ENCODE measurements around the gene CUL1. TPM values are rescaled to one million over a fixed set of nuclear protein-coding genes. Genes with fewer than 3 reads are reported as not detected.

Gene CUL1
- polyA plus RNA-seq, 1 donor from 2014 or later = 77.5 TPM

DNA sequence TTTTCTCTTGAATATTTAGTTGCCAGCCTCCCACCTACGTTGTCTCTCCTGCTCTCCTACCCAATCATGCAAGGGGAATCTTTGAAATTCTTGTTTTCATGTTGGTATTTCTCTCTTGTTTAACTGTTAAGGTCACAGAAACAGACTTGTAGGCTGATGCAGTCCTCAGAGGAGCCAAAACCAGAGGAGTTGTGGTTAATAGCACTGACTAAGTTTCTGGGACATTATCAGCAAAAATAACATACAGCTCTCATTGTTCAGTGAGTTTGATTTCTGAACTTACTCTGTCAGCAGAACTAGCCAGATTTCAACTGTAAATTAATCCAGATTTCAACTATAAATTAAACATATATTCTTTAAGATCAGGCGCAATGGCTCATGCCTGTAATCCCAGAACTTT lies 11.1 kb upstream of the CUL1 start:
- Histone ChIP-seq H3K9ac (ENCODE audit: low read length) (no peak overlapping the region), H3K4me2 (ENCODE audit: low read length) (no peak overlapping the region), H3K27ac (ENCODE audit: low read length) (no peak overlapping the region), H3K9me2 (ENCODE audit: insufficient read depth, low read length) (no peaks in the 10 kb centered on the region), H3K79me2 (replicated peaks; ENCODE audit: insufficient read depth, low read length) (no peaks in the 10 kb centered on the region), H4K20me1 (ENCODE audit: insufficient read depth) (no peaks in the 10 kb centered on the region), H3K9me3 (ENCODE audit: low read length) (no peaks in the 10 kb centered on the region), H3K27me3 (ENCODE audit: insufficient read depth, low read depth, low read length) (no peaks in the 10 kb centered on the region), H2AFZ (ENCODE audit: low read depth, low read length) (no peak overlapping the region), H3F3A (ENCODE audit: insufficient read depth, low read length, poor library complexity, severe bottlenecking) (no peaks in the 10 kb centered on the region), H3K36me3 (ENCODE audit: insufficient read depth, low read length) (no peaks in the 10 kb centered on the region), H3K4me3 (ENCODE audit: low read length) (no peak overlapping the region)
- TF ChIP-seq MXI1 (conservative IDR thresholded peaks at IDR 0.05; ENCODE audit: poor library complexity, severe bottlenecking) = no peak
- no peak for TF ChIP-seq POLR2AphosphoS5 (IDR thresholded peaks at IDR 0.05)
- TF ChIP-seq EP300 (conservative IDR thresholded peaks at IDR 0.05; ENCODE audit: poor library complexity, severe bottlenecking) = no peak
- no peak for TF ChIP-seq TAF1 (IDR thresholded peaks at IDR 0.05; ENCODE audit: low read depth)
- TF ChIP-seq, protein P1, sequence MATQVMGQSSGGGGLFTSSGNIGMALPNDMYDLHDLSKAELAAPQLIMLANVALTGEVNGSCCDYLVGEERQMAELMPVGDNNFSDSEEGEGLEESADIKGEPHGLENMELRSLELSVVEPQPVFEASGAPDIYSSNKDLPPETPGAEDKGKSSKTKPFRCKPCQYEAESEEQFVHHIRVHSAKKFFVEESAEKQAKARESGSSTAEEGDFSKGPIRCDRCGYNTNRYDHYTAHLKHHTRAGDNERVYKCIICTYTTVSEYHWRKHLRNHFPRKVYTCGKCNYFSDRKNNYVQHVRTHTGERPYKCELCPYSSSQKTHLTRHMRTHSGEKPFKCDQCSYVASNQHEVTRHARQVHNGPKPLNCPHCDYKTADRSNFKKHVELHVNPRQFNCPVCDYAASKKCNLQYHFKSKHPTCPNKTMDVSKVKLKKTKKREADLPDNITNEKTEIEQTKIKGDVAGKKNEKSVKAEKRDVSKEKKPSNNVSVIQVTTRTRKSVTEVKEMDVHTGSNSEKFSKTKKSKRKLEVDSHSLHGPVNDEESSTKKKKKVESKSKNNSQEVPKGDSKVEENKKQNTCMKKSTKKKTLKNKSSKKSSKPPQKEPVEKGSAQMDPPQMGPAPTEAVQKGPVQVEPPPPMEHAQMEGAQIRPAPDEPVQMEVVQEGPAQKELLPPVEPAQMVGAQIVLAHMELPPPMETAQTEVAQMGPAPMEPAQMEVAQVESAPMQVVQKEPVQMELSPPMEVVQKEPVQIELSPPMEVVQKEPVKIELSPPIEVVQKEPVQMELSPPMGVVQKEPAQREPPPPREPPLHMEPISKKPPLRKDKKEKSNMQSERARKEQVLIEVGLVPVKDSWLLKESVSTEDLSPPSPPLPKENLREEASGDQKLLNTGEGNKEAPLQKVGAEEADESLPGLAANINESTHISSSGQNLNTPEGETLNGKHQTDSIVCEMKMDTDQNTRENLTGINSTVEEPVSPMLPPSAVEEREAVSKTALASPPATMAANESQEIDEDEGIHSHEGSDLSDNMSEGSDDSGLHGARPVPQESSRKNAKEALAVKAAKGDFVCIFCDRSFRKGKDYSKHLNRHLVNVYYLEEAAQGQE (IDR thresholded peaks at IDR 0.05; ENCODE audit: borderline replicate concordance) = no peak
- no peak for TF ChIP-seq RAD21 (conservative IDR thresholded peaks at IDR 0.05)
- no peak for TF ChIP-seq EZH2 (IDR thresholded peaks at IDR 0.05; ENCODE audit: borderline replicate concordance, insufficient read depth, low read length, poor library complexity, severe bottlenecking)
- TF ChIP-seq, protein P2, sequence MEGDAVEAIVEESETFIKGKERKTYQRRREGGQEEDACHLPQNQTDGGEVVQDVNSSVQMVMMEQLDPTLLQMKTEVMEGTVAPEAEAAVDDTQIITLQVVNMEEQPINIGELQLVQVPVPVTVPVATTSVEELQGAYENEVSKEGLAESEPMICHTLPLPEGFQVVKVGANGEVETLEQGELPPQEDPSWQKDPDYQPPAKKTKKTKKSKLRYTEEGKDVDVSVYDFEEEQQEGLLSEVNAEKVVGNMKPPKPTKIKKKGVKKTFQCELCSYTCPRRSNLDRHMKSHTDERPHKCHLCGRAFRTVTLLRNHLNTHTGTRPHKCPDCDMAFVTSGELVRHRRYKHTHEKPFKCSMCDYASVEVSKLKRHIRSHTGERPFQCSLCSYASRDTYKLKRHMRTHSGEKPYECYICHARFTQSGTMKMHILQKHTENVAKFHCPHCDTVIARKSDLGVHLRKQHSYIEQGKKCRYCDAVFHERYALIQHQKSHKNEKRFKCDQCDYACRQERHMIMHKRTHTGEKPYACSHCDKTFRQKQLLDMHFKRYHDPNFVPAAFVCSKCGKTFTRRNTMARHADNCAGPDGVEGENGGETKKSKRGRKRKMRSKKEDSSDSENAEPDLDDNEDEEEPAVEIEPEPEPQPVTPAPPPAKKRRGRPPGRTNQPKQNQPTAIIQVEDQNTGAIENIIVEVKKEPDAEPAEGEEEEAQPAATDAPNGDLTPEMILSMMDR (IDR thresholded peaks at IDR 0.05; ENCODE audit: poor library complexity, severe bottlenecking) = no peak
- TF ChIP-seq SMC3 (conservative IDR thresholded peaks at IDR 0.05; ENCODE audit: poor library complexity) = no peak

DNA sequence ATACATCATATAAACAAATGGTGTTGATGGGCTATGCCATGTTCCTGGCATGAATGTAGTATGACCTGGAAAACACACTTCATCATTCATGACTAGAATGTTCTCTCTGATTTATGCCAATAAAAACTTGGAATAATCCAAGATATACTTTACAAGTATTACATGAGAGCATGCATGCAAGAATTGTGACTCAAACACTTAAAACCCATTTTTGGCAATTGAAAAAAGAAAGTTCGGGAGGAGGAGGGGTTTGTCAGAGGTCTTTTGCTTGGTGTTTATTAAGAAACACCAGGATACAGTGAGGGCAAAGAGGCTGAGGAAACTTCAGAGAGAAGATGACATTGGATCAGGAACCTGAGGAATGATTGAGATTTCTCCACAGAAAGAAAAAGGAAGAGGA lies 10.2 kb upstream of the CUL1 start:
- Histone ChIP-seq H3K27ac (ENCODE audit: low read length) (no peak overlapping the region), H4K20me1 (ENCODE audit: insufficient read depth) (no peaks in the 10 kb centered on the region), H3K36me3 (ENCODE audit: insufficient read depth, low read length) (no peaks in the 10 kb centered on the region), H3K4me3 (ENCODE audit: low read length) (no peak overlapping the region), H3K27me3 (ENCODE audit: insufficient read depth, low read depth, low read length) (no peaks in the 10 kb centered on the region), H3K9me2 (ENCODE audit: insufficient read depth, low read length) (no peaks in the 10 kb centered on the region), H3K79me2 (replicated peaks; ENCODE audit: insufficient read depth, low read length) (no peaks in the 10 kb centered on the region), H3K4me2 (ENCODE audit: low read length) (no peak overlapping the region), H3K9ac (ENCODE audit: low read length) (no peak overlapping the region), H2AFZ (ENCODE audit: low read depth, low read length) (no peak overlapping the region), H3K9me3 (ENCODE audit: low read length) (no peaks in the 10 kb centered on the region), H3F3A (ENCODE audit: insufficient read depth, low read length, poor library complexity, severe bottlenecking) (no peaks in the 10 kb centered on the region)
- TF ChIP-seq TAF1 (IDR thresholded peaks at IDR 0.05; ENCODE audit: low read depth) = no peak
- TF ChIP-seq, protein P1 (IDR thresholded peaks at IDR 0.05; ENCODE audit: borderline replicate concordance) = no peak
- no peak for TF ChIP-seq POLR2AphosphoS5 (IDR thresholded peaks at IDR 0.05)
- TF ChIP-seq RAD21 (conservative IDR thresholded peaks at IDR 0.05) = no peak
- TF ChIP-seq, protein P2 (IDR thresholded peaks at IDR 0.05; ENCODE audit: poor library complexity, severe bottlenecking) = no peak
- no peak for TF ChIP-seq EZH2 (IDR thresholded peaks at IDR 0.05; ENCODE audit: borderline replicate concordance, insufficient read depth, low read length, poor library complexity, severe bottlenecking)
- no peak for TF ChIP-seq EP300 (conservative IDR thresholded peaks at IDR 0.05; ENCODE audit: poor library complexity, severe bottlenecking)
- no peak for TF ChIP-seq MXI1 (conservative IDR thresholded peaks at IDR 0.05; ENCODE audit: poor library complexity, severe bottlenecking)
- TF ChIP-seq SMC3 (conservative IDR thresholded peaks at IDR 0.05; ENCODE audit: poor library complexity) = no peak
